GM12872 (cell line): ENCODE measurements around the gene REV3L.

Experiments used
- CTCF ChIP-seq: IDR thresholded peaks from 3 replicates; pipeline ENCODE4 v1.5.1; 2011; ENCODE audit warnings: low read depth, mild to moderate bottlenecking, low read length, moderate library complexity; ENCODE audit not compliant: insufficient read depth

Gene REV3L

DNA sequence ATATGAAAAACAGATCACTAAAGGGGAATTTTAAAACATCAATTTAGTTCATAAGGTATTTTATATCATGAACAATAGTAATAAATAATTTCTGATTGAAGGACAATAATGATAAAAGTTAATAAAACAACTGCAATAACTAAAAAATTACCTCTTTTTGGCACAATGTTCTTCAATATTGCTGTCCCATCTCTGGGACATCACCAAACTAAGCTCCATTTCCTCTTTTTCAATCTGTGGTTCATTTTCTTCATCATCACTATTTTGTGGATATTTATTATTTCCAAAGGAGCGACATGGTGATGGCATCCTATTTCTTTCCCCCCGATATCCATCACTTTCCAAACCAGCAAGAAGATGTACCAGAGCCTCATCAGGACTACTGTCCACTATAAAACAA lies 103.2 kb downstream of the REV3L start:
- no peak for TF ChIP-seq CTCF

- TF ChIP-seq CTCF = no peak
These were observed 103.7 kb downstream of the REV3L start for GRCh38 chr6:111379302-111379701.

DNA sequence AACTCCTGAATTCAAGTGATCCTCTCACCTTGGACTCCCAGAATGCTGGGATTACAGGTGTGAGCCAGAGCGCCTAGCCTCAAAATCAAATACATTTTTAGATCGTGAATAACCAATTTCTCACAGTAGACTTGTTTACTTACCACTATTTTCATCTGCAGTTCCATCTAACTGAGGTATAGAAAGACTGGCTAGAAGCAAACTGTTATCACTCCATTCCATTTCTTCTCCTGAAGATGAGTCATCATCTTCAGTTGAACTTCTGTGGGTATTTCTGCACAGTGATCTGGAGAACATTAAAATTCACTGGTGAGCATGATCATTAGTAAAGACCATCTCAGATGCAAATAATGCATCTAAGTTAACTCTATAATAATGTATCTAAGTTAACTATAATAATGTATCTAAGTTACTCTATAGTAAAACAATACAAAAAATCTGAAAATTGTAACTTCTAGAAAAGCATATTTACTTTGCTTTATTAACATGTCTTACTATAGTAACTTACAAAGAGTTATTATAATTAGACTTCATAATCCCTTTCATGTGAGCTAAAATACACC lies 105.4 kb downstream of the REV3L start:
- TF ChIP-seq CTCF = no peak

DNA sequence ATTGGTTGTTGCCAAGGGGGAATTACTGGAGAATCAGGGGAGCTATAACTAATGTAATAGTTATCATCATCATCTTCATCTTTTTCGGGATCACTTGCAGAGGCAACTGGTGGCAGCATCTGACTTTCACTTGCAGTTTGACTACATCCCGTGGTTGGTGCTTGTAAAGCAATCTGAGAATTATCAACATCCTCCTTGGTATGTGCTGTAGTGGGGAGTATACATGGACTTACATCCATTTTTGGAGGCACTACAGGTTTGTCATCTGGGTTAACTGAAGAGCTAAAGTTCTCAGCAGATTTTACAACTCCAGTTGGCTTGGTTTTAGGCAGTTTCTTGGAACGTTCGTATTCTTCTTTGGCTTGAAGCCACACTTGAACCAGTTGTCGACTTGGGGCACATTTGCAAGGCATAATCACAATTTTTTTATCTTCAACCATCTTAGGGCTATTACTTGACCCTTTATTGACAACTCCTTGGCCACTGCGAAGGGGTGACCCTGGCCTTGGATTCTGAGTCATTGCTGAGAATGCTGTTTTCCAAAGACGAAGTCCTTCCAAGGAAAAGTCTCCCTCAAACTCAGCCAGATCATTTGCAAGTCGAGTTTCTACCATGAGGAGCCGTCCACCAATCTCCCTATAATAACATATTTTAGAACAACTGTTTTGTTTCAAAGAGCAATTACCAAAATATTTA lies 115.5 kb downstream of the REV3L start:
- TF ChIP-seq CTCF = no peak

GRCh38 chr6:111361648-111362047 lies 121.4 kb downstream of the REV3L start:
- 0 out of 3 replicates have a peak, but pooled peaks have one; percentile 25 for TF ChIP-seq CTCF

GRCh38 chr6:111358454-111358853 lies 124.6 kb downstream of the REV3L start:
- no peak for TF ChIP-seq CTCF

DNA sequence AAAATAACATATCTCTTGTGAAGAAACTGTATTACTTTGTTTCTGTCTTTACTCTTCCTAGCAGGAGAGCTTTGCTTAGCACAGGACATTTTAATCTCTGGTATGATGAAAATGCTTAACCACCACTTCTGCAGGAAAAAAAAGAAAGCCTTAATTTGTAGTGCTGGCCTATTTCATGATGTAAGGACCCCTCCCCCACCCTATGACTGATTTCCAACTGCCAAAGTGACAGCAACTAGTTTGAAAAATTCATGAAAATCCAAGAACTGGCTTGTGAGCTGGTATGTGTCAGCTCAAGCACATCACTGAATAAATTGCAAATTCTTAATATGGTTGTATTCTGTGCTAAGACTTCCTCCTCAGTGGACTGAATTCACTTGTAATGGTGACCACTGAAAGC lies 125.3 kb downstream of the REV3L start:
- TF ChIP-seq CTCF = no peak
